Measurements from ENCODE around the gene PAFAH1B2.

DNA sequence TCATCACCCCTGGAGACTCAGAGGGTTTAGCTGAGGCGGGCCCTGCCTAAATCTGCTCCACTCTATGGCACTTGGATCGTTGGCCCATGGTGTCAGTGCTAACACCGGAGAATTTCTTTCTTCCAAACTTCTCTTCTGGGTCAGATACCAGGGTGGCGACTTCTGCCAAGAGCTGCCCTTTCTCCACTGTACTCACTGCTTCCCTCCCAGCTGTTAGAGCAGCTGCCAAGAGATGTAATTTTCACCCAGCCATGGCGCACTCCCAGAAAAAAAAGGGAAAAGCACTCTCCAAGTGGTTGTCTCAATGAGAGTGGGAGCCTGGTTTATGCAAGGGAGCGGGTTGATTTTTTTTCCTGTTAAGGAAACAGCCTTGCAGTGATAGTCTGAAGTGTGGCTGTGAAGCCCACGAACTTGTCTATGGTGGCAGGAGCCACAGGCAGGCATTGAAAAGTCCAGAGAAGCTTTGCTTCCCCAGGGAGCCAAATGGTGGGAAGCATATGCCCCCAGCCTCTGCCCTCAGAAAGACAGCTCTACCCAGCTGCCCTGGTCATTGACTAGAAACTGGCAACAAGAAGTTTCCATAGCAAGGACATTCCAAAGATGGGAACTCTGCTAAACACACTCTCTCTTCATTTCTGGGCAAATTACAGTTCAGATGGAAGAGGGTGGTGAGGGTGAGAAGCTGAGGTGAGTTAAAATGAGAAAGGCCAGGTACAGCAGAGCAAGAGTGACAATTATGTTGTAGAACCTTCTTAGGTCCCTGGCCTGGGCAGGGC lies 77.1 kb downstream of the PAFAH1B2 start:
- TF ChIP-seq, protein P1, sequence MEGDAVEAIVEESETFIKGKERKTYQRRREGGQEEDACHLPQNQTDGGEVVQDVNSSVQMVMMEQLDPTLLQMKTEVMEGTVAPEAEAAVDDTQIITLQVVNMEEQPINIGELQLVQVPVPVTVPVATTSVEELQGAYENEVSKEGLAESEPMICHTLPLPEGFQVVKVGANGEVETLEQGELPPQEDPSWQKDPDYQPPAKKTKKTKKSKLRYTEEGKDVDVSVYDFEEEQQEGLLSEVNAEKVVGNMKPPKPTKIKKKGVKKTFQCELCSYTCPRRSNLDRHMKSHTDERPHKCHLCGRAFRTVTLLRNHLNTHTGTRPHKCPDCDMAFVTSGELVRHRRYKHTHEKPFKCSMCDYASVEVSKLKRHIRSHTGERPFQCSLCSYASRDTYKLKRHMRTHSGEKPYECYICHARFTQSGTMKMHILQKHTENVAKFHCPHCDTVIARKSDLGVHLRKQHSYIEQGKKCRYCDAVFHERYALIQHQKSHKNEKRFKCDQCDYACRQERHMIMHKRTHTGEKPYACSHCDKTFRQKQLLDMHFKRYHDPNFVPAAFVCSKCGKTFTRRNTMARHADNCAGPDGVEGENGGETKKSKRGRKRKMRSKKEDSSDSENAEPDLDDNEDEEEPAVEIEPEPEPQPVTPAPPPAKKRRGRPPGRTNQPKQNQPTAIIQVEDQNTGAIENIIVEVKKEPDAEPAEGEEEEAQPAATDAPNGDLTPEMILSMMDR (IDR thresholded peaks at IDR 0.05): no peak
- TF ChIP-seq POLR2A (IDR thresholded peaks at IDR 0.05): no peak
- TF ChIP-seq EP300 (IDR thresholded peaks at IDR 0.05): no peak
- TF ChIP-seq POLR2AphosphoS5 (IDR thresholded peaks at IDR 0.05): no peak
